RWPE2 (cell line): ENCODE measurements around the gene RPL10A.

ENCODE experiments used
- ATAC-seq: fragments of 200-7000 bp; cut with Tn5 transposase; 3 replicates; pipeline ENCODE4 v1.9.1; 2021; ENCODE audit warnings: low read depth
- DNase-seq: peaks from one replicate; pipeline ENCODE4 v3.0.0-alpha.2; 2020; ENCODE audit warnings: low spot score
- H3K27ac ChIP-seq: fragments of 450-650 bp; 2 replicates; pipeline ENCODE4 v1.5.1; 2017; ENCODE audit warnings: mild to moderate bottlenecking; ENCODE audit not compliant: poor library complexity, severe bottlenecking
- H3K27me3 ChIP-seq: fragments of 250-450 bp; sonication (Bioruptor Pico); 2 replicates; pipeline ENCODE4 v1.5.1; 2021; ENCODE audit warnings: mild to moderate bottlenecking, moderate library complexity; ENCODE audit not compliant: insufficient read depth, poor library complexity, severe bottlenecking
- H3K36me3 ChIP-seq: fragments of 250-450 bp; sonication (Bioruptor Pico); 2 replicates; pipeline ENCODE4 v1.5.1; 2020; ENCODE audit warnings: low read depth, mild to moderate bottlenecking, moderate library complexity
- H3K4me1 ChIP-seq: fragments of 250-450 bp; sonication (Bioruptor Pico); 2 replicates; pipeline ENCODE4 v1.5.1; 2021; ENCODE audit warnings: mild to moderate bottlenecking, moderate library complexity; ENCODE audit not compliant: insufficient read depth, poor library complexity, severe bottlenecking
- H3K4me3 ChIP-seq: fragments of 250-450 bp; sonication (Bioruptor Pico); 2 replicates; pipeline ENCODE4 v1.5.1; 2021; ENCODE audit warnings: mild to moderate bottlenecking, moderate library complexity; ENCODE audit not compliant: severe bottlenecking
- H3K9me3 ChIP-seq: fragments of 250-450 bp; sonication (Bioruptor Pico); 2 replicates; pipeline ENCODE4 v1.5.1; 2021; ENCODE audit warnings: mild to moderate bottlenecking, moderate library complexity; ENCODE audit not compliant: severe bottlenecking
- TF ChIP-seq, protein P1 (sequence below): fragments of 450-650 bp; IDR thresholded peaks from one replicate; pipeline ENCODE4 v1.5.1; 2017; ENCODE audit warnings: mild to moderate bottlenecking, moderate library complexity; ENCODE audit not compliant: poor library complexity, severe bottlenecking

Gene RPL10A

DNA sequence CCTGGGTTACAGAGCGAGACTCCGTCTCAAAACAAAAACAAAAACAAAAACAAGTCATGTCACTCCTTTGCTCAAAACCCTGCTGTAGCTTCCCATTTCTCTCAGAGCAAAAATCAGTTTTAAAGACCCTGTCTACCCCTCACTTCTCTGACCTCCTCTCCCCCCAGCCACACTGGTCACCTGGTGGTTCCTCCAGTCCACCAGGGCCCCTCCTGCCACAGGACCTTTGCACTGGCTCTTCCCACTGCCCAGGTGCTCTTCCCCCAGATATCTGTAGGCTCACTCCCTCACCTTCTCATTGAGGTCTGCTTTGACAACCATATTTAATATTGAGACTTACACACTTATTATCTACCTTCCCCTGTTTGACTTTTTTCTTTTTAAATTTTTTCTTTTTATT, 33.6 kb downstream of the RPL10A start:
- no peak for DNase-seq
- TF ChIP-seq, protein P1, sequence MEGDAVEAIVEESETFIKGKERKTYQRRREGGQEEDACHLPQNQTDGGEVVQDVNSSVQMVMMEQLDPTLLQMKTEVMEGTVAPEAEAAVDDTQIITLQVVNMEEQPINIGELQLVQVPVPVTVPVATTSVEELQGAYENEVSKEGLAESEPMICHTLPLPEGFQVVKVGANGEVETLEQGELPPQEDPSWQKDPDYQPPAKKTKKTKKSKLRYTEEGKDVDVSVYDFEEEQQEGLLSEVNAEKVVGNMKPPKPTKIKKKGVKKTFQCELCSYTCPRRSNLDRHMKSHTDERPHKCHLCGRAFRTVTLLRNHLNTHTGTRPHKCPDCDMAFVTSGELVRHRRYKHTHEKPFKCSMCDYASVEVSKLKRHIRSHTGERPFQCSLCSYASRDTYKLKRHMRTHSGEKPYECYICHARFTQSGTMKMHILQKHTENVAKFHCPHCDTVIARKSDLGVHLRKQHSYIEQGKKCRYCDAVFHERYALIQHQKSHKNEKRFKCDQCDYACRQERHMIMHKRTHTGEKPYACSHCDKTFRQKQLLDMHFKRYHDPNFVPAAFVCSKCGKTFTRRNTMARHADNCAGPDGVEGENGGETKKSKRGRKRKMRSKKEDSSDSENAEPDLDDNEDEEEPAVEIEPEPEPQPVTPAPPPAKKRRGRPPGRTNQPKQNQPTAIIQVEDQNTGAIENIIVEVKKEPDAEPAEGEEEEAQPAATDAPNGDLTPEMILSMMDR, result no peak
- no peaks in the 10 kb centered on the region for H3K4me1 ChIP-seq
- H3K36me3 ChIP-seq, result no peaks in the 10 kb centered on the region
- H3K27ac ChIP-seq, result no peak overlapping the region
- H3K4me3 ChIP-seq, result no peak overlapping the region
- no peaks in the 10 kb centered on the region for H3K9me3 ChIP-seq
- ATAC-seq, result no peak
- no peaks in the 10 kb centered on the region for H3K27me3 ChIP-seq

DNA sequence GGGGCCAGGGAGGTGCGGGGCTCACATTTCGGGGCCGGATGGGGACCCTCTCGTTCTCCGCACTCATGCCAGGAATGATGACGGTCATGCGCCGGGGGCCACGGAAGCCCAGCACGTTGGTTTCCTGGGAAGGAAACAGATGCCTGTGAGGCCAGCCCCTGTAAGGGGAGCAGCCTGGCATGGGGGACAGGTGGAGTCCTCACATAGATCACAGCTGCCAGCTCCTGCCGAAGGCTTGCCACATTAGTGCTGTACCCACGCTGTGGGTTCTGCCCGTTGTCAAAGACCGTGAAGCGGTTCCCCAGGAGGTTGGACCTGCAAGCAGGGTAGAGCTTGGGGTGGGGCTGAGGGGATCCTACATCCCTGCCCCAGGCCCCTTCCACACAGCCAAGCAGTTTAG, 35.3 kb downstream of the RPL10A start:
- Histone ChIP-seq H3K27me3 (no peaks in the 10 kb centered on the region), H3K4me1 (no peaks in the 10 kb centered on the region), H3K4me3 (no peak overlapping the region), H3K36me3 (no peaks in the 10 kb centered on the region), H3K9me3 (no peaks in the 10 kb centered on the region), H3K27ac (no peak overlapping the region)
- no peak for ATAC-seq
- no peak for DNase-seq
- TF ChIP-seq, protein P1, result no peak

DNA sequence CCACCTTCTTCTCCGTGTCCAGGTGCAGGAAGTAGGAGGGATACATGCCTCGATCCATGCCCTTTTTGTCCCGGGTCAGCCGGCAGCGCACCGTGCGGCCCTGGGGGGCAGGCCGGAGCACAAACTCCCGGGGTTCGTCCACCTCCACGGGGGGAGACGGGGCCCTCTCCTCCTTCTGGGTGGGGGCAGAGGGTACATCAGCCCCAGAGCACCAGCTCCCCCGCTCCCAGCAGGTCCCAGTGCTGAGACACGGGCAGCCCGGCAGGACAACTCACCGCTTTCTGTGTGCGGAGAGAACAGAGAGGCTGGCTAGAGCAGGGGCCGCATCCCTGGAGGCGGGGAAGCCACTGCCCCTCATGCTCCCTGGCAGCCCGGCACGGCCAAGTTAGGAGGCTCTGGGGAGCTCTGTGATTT, 37.8 kb downstream of the RPL10A start:
- no peak for DNase-seq

DNA sequence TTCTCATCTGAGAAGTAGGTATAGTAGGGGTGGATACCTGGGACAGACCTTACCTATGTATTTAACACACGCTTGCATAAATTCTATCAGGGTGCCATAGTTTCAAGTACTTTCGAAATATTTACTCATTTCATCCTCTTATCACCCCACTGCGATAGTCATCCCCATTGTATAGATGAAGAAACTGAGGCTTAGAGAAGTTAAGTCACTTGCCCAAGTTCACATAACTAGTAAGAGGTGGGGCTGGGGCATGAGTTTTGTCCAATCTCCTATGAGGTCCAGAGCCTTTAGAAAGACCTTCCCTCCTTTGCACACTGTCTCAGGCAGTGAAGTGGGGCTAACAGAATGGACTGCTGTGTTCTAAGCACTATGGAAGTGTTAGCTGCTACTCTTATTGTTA, 38.3 kb downstream of the RPL10A start:
- H3K4me1 ChIP-seq, result no peaks in the 10 kb centered on the region
- ATAC-seq, result no peak
- TF ChIP-seq, protein P1, result no peak
- H3K4me3 ChIP-seq, result no peak overlapping the region
- no peaks in the 10 kb centered on the region for H3K36me3 ChIP-seq
- H3K9me3 ChIP-seq, result no peaks in the 10 kb centered on the region
- DNase-seq, result no peak
- H3K27ac ChIP-seq, result no peak overlapping the region
- no peaks in the 10 kb centered on the region for H3K27me3 ChIP-seq

More for the DNA sequence above, 37.8 kb downstream of the RPL10A start:
- H3K36me3 ChIP-seq, result no peaks in the 10 kb centered on the region
- TF ChIP-seq, protein P1, result no peak
- ATAC-seq, result no peak
- no peak overlapping the region for H3K27ac ChIP-seq
- no peaks in the 10 kb centered on the region for H3K27me3 ChIP-seq
- H3K9me3 ChIP-seq, result no peaks in the 10 kb centered on the region
- no peaks in the 10 kb centered on the region for H3K4me1 ChIP-seq
- no peak overlapping the region for H3K4me3 ChIP-seq

DNA sequence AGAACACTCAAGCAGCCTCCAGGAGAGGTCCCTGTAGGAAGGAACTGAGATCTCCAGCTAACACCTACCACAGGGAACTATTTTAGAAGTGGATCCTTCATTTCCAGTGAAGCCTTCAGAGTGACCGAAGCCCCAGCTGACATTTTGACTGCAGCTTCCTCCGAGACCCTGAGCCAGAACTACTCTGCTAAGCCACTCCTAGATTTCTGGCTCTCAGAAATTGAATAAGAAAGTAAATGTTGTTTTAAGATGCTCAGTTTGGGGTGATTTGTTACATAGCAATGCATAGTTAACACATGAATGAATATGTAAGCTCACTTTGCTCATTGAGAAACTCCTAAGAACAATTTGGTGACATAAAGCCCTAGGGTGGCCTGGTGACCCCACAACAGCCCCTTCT, 39.0 kb downstream of the RPL10A start:
- H3K9me3 ChIP-seq, result no peaks in the 10 kb centered on the region
- H3K27me3 ChIP-seq, result no peaks in the 10 kb centered on the region
- TF ChIP-seq, protein P1, result no peak
- ATAC-seq (no peak), DNase-seq (no peak)
- no peaks in the 10 kb centered on the region for H3K4me1 ChIP-seq
- no peak overlapping the region for H3K4me3 ChIP-seq
- no peak overlapping the region for H3K27ac ChIP-seq
- H3K36me3 ChIP-seq, result no peaks in the 10 kb centered on the region
